GM10266 (cell line): ENCODE results near the gene ARFRP1.

ENCODE experiments used
- DNase-seq: peaks from one replicate; pipeline ENCODE4 v3.0.0; 2012; ENCODE audit errors: extremely low spot score
- CTCF ChIP-seq: IDR thresholded peaks from 2 replicates; pipeline ENCODE4 v1.5.1; 2012; ENCODE audit warnings: mild to moderate bottlenecking, low read depth; ENCODE audit not compliant: control insufficient read depth, insufficient read depth; ENCODE audit errors: missing control alignments

The ARFRP1 gene

GRCh38 chr20:63702036-63702665 is 5.6 kb downstream of the ARFRP1 start:
- TF ChIP-seq CTCF: no peak
- no peak for DNase-seq

GRCh38 chr20:63701329-63702035 is 6.3 kb downstream of the ARFRP1 start:
- DNase-seq: no peak
- TF ChIP-seq CTCF: no peak

- no peak for DNase-seq
- no peak for TF ChIP-seq CTCF
These were observed 6.8 kb downstream of the ARFRP1 start for GRCh38 chr20:63701051-63701328.

GRCh38 chr20:63700199-63701050 is 7.4 kb downstream of the ARFRP1 start:
- DNase-seq: no peak
- no peak for TF ChIP-seq CTCF

GRCh38 chr20:63699466-63700198 is 8.1 kb downstream of the ARFRP1 start:
- TF ChIP-seq CTCF: no peak
- no peak for DNase-seq

GRCh38 chr20:63698739-63699465 is 8.9 kb downstream of the ARFRP1 start:
- TF ChIP-seq CTCF: no peak
- peak; percentile 85 for DNase-seq
